Measurements from ENCODE around the gene OGDHL.

OGDHL gene

DNA sequence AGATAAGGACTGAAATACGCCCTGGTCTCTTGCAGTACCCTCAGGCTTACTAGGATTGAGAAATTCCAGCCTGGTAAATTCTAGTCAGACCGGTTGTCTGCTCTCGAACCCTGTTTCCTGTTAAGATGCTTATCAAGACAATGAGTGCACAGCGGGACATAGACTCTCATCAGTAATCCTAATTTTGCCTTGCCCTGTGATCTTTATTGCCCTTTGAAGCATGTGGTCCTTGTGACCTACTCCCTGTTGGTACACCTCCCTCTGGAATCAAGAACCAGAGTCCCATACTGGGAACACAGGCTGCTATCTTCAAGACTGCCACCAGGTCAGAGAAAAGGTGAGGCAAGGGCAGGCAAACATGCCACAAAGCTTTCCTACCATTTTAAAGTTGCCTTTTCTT lies 75.5 kb downstream of the OGDHL start:
- no peak for DNase-seq
